Ascending aorta (tissue), 2 donors: Measurements from ENCODE around the gene FHIP1B. TPM values are rescaled to one million over a fixed set of nuclear protein-coding genes. Genes with fewer than 3 reads are reported as not detected.
"Not testable (repeated sequence)": the region's sequence is repeated elsewhere in the genome, so short reads cannot be mapped to it uniquely, and the experiment has no call there.

Experiments used
- DNase-seq, 2 donors: peaks; one replicate each; pipeline ENCODE4 v3.0.0-alpha.2; 2019; ENCODE audit warnings: low spot score in 2 of 2
- H3K27ac ChIP-seq, 2 donors: fragments of 200-600 bp; sonication (generic); one replicate each; pipeline ENCODE4 v1.5.1; 2016 to 2017; ENCODE audit warnings: mild to moderate bottlenecking in 1 of 2
- H3K27me3 ChIP-seq: fragments of 200-600 bp; sonication (generic); one replicate; pipeline ENCODE4 v1.5.1; 2017
- H3K36me3 ChIP-seq, 2 donors: fragments of 200-600 bp; sonication (generic); one replicate each; pipeline ENCODE4 v1.5.1; 2016
- H3K4me1 ChIP-seq, 2 donors: fragments of 200-600 bp; sonication (generic); one replicate each; pipeline ENCODE4 v1.5.1; 2016 to 2017; ENCODE audit warnings: mild to moderate bottlenecking in 1 of 2
- H3K4me3 ChIP-seq, 2 donors: fragments of 200-600 bp; sonication (generic); one replicate each; pipeline ENCODE4 v1.5.1; 2016 to 2017; ENCODE audit warnings: mild to moderate bottlenecking in 1 of 2
- H3K9me3 ChIP-seq, 2 donors: fragments of 200-600 bp; sonication (generic); one replicate each; pipeline ENCODE4 v1.5.1; 2016
- CTCF ChIP-seq, 3 experiments: fragments of 200-600 bp in 2 of 3; fragments of 450-650 bp in 1 of 3; sonication (generic) in 2 of 3; IDR thresholded peaks; one replicate each; pipeline ENCODE4 v1.5.1; 2016 to 2019; ENCODE audit warnings: antibody characterized with exemption in 3 of 3, mild to moderate bottlenecking in 1 of 3, moderate library complexity in 1 of 3
- intact Hi-C: fragments of 100-400 bp; cut with DNase I; formaldehyde crosslinking; loops from one replicate; pipeline ENCODE4 v1.15.1; 2023
- total RNA-seq: library from RNA; depleted of rRNA; stranded (reverse); fragments of >200 nt; gene quantifications from one replicate; pipeline ENCODE4 v1.1.0, GENCODE V29; 2016

FHIP1B gene
- total RNA-seq, 1 donor from 2014 or later: 31.9 TPM

- intact Hi-C loops: no loop called here
- Histone ChIP-seq H3K4me3 (no peak overlapping the region), H3K27ac (peak overlapping the region; percentile 0 to 52), H3K36me3 (no peaks in the 10 kb centered on the region), H3K9me3 (no peaks in the 10 kb centered on the region), H3K27me3 (no peaks in the 10 kb centered on the region), H3K4me1 (peaks cover 0 to 2% of the 10 kb centered on the region in 2 donors)
- peak; percentile 43 to 88 for DNase-seq
- no peak for TF ChIP-seq CTCF (IDR thresholded peaks at IDR 0.05)
Observed at GRCh38 chr11:6249770-6250555, 15.5 kb upstream of the FHIP1B start.

GRCh38 chr11:6248897-6249296 lies 14.5 kb upstream of the FHIP1B start:
- H3K9me3 ChIP-seq, DNase-seq, intact Hi-C loops, H3K27me3 ChIP-seq, H3K36me3 ChIP-seq, H3K27ac ChIP-seq, H3K4me1 ChIP-seq, H3K4me3 ChIP-seq: not testable (repeated sequence)

GRCh38 chr11:6248248-6248647 lies 13.8 kb upstream of the FHIP1B start:
- H3K27me3 ChIP-seq: no peaks in the 10 kb centered on the region
- no peak overlapping the region for H3K27ac ChIP-seq
- TF ChIP-seq CTCF (IDR thresholded peaks at IDR 0.05): no peak
- no peaks in the 10 kb centered on the region for H3K9me3 ChIP-seq
- peaks cover 0 to 2% of the 10 kb centered on the region in 2 donors for H3K4me1 ChIP-seq
- H3K4me3 ChIP-seq: no peak overlapping the region
- intact Hi-C loops: no loop called here
- H3K36me3 ChIP-seq: no peaks in the 10 kb centered on the region
- DNase-seq: no peak

- Histone ChIP-seq H3K4me1 (peaks cover 0 to 2% of the 10 kb centered on the region in 2 donors), H3K9me3 (no peaks in the 10 kb centered on the region), H3K27me3 (no peaks in the 10 kb centered on the region), H3K4me3 (no peak overlapping the region), H3K27ac (no peak overlapping the region), H3K36me3 (no peaks in the 10 kb centered on the region)
- no peak for DNase-seq
- intact Hi-C loops: no loop called here
- no peak for TF ChIP-seq CTCF (IDR thresholded peaks at IDR 0.05)
Observed at GRCh38 chr11:6245536-6245935, 11.1 kb upstream of the FHIP1B start.

GRCh38 chr11:6241316-6241715 lies 6.9 kb upstream of the FHIP1B start:
- Histone ChIP-seq H3K4me3 (no peak overlapping the region), H3K27me3 (no peaks in the 10 kb centered on the region), H3K36me3 (no peaks in the 10 kb centered on the region), H3K4me1 (no peaks in the 10 kb centered on the region), H3K27ac (no peak overlapping the region), H3K9me3 (no peaks in the 10 kb centered on the region)
- intact Hi-C loops: no loop called here
- no peak for TF ChIP-seq CTCF (IDR thresholded peaks at IDR 0.05)
- no peak for DNase-seq

GRCh38 chr11:6240781-6241180 lies 6.3 kb upstream of the FHIP1B start:
- intact Hi-C loops: no loop called here
- H3K27ac ChIP-seq: no peak overlapping the region
- TF ChIP-seq CTCF (IDR thresholded peaks at IDR 0.05): no peak
- no peaks in the 10 kb centered on the region for H3K27me3 ChIP-seq
- H3K9me3 ChIP-seq: no peaks in the 10 kb centered on the region
- no peaks in the 10 kb centered on the region for H3K36me3 ChIP-seq
- no peak overlapping the region for H3K4me3 ChIP-seq
- no peaks in the 10 kb centered on the region for H3K4me1 ChIP-seq
- no peak for DNase-seq
